Esophagus mucosa (tissue), 1 donor: ENCODE data around the gene STK32C. TPM values are rescaled to one million over a fixed set of nuclear protein-coding genes. Genes with fewer than 3 reads are reported as not detected.
"Not testable (repeated sequence)": the region's sequence is repeated elsewhere in the genome, so short reads cannot be mapped to it uniquely, and the experiment has no call there.

ENCODE experiments used
- ATAC-seq: fragments of 200-7000 bp; cut with Tn5 transposase; one replicate; pipeline ENCODE4 v1.9.1; 2020
- total RNA-seq: library from RNA; stranded (reverse); gene quantifications from one replicate; pipeline ENCODE4 v1.2.4, GENCODE V29; 2023
- donor health status: DM: yes; HTN: yes; CAD: no.

Gene STK32C
- total RNA-seq, 1 donor from 2014 or later, result 7.1 TPM

GRCh38 chr10:132316133-132316532, 8.4 kb upstream of the STK32C start:
- ATAC-seq, result no peak

GRCh38 chr10:132314881-132315280, 7.1 kb upstream of the STK32C start:
- ATAC-seq, result not testable (repeated sequence)

- ATAC-seq, result no peak
These were observed 6.6 kb upstream of the STK32C start for GRCh38 chr10:132314336-132314735.

- no peak for ATAC-seq
These were observed 6.1 kb upstream of the STK32C start for GRCh38 chr10:132313865-132314264.

GRCh38 chr10:132313305-132313704, 5.6 kb upstream of the STK32C start:
- no peak for ATAC-seq

- no peak for ATAC-seq
These were observed 3.7 kb upstream of the STK32C start for GRCh38 chr10:132311338-132311939.

GRCh38 chr10:132310701-132311337, 3.1 kb upstream of the STK32C start:
- no peak for ATAC-seq

- no peak for ATAC-seq
These were observed 2.3 kb upstream of the STK32C start for GRCh38 chr10:132309879-132310591.

- ATAC-seq, result no peak
These were observed 1.7 kb upstream of the STK32C start for GRCh38 chr10:132309471-132309865.

- peak; percentile 12 for ATAC-seq
These were observed 1.1 kb upstream of the STK32C start for GRCh38 chr10:132308587-132309470.

GRCh38 chr10:132306864-132307751, 642 bp downstream of the STK32C start:
- peak; percentile 23 for ATAC-seq

GRCh38 chr10:132306343-132306685, 1.4 kb downstream of the STK32C start:
- no peak for ATAC-seq

GRCh38 chr10:132305654-132306342, 2.0 kb downstream of the STK32C start:
- no peak for ATAC-seq

- ATAC-seq, result no peak
These were observed 2.8 kb downstream of the STK32C start for GRCh38 chr10:132304756-132305509.

GRCh38 chr10:132303361-132304115, 4.2 kb downstream of the STK32C start:
- no peak for ATAC-seq

- ATAC-seq, result no peak
These were observed 5.1 kb downstream of the STK32C start for GRCh38 chr10:132302421-132303310.

- ATAC-seq, result no peak
These were observed 6.1 kb downstream of the STK32C start for GRCh38 chr10:132301371-132302330.
